Measurements from ENCODE around the gene CDH6.

The CDH6 gene

DNA sequence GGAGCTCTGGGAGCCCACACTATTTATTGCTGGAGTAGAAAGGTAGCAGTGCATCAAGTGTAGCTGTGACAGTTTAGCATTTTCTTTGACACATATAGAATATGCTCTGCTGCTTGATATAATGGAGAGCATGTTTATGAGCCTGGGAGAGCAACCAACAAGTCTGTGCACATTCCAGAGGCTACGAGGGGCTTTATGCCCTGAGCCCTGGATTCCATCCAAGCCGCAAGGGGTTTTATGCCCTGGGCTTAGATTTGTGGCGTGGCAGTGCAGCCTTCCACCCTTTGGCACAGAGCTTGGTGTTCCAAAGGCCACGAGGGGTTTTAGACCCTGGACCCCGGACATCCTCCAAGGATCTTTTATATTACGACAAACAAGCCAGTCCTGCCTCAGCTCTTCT is 14.6 kb downstream of the CDH6 start:
- no peaks in the 10 kb centered on the region for H3K9me3 ChIP-seq (ENCODE audit: control insufficient read depth, insufficient read depth, low read length)
- no peaks in the 10 kb centered on the region for H3K36me3 ChIP-seq (ENCODE audit: control insufficient read depth, insufficient read depth, low read length)
- H3K27me3 ChIP-seq (ENCODE audit: control insufficient read depth, insufficient read depth, low read length) = no peaks in the 10 kb centered on the region

DNA sequence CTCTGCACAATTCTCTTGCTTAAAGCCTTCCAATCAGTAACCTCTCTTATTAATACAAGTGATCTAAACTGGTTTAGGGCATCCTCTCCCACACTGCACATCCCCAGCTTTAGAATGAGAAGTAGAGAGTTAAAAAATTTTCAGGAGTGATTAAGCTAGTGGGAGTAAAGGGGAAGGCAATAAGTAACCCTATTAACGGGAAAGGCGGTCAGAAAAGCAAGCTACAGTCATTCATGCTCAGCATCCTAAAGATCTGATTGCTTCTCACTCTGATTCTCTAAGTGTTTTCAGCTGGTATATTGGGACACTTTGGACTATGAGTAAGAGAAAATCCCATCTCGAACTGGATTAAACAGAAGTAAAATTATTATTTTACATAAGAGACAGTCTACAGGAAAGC is 15.8 kb downstream of the CDH6 start:
- Histone ChIP-seq H3K9ac (ENCODE audit: low read depth, low read length) (no peak overlapping the region), H3K27me3 (ENCODE audit: control insufficient read depth, insufficient read depth, low read length) (no peaks in the 10 kb centered on the region)

More for the DNA sequence above, 14.6 kb downstream of the CDH6 start:
- no peak overlapping the region for H3K9ac ChIP-seq (ENCODE audit: low read depth, low read length)
- H3K4me3 ChIP-seq (ENCODE audit: low read depth, low read length) = no peak overlapping the region
- H3K4me1 ChIP-seq (ENCODE audit: control insufficient read depth, insufficient read depth, low read length) = no peaks in the 10 kb centered on the region

DNA sequence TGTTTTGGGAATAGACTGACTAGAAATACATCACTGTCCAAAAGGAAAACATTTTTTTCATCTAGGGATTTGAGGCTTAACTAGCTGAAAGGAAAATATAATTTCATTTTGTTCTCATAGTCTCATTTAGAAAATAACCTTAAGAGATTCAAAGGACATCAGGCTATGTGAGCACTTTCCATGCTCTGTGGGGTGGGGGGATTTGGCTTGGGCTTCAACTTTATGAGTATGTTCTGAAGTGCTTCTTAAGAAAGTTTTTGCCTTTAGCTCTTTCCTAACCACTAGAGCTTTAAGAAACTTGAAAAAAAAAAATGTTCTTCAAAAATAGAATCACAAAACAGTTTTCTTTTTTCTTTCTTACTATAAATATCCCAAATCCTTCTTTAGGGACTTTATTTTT is 17.6 kb downstream of the CDH6 start:
- Histone ChIP-seq H3K9ac (ENCODE audit: low read depth, low read length) (no peak overlapping the region), H3K4me1 (ENCODE audit: control insufficient read depth, insufficient read depth, low read length) (no peaks in the 10 kb centered on the region), H3K36me3 (ENCODE audit: control insufficient read depth, insufficient read depth, low read length) (no peaks in the 10 kb centered on the region), H3K9me3 (ENCODE audit: control insufficient read depth, insufficient read depth, low read length) (no peaks in the 10 kb centered on the region), H3K27me3 (ENCODE audit: control insufficient read depth, insufficient read depth, low read length) (no peaks in the 10 kb centered on the region), H3K4me3 (ENCODE audit: low read depth, low read length) (no peak overlapping the region)

More for the DNA sequence above, 15.8 kb downstream of the CDH6 start:
- no peaks in the 10 kb centered on the region for H3K4me1 ChIP-seq (ENCODE audit: control insufficient read depth, insufficient read depth, low read length)
- no peaks in the 10 kb centered on the region for H3K9me3 ChIP-seq (ENCODE audit: control insufficient read depth, insufficient read depth, low read length)
- no peak overlapping the region for H3K4me3 ChIP-seq (ENCODE audit: low read depth, low read length)
- H3K36me3 ChIP-seq (ENCODE audit: control insufficient read depth, insufficient read depth, low read length) = no peaks in the 10 kb centered on the region

DNA sequence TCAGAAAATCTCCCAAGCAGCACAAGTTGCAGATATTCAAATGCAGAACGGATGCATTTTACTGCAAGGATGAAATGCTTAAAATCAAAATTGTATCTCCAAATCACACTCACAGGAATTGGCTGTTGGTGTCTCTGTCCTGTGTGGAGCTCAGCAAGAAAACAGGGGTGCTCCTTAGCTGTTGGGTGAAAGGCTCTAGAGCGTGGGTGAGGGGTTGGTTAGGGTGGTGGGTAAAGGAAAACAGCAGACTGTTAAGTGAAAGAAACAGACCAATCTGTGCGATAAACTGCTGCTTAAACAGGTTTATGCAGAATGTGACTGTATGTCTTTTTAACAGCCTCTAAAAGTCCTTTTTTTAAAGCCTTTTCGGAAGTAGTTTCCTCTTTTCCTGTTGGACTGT is 19.8 kb downstream of the CDH6 start:
- Histone ChIP-seq H3K9me3 (ENCODE audit: control insufficient read depth, insufficient read depth, low read length) (no peaks in the 10 kb centered on the region), H3K27me3 (ENCODE audit: control insufficient read depth, insufficient read depth, low read length) (no peaks in the 10 kb centered on the region), H3K4me3 (ENCODE audit: low read depth, low read length) (no peak overlapping the region), H3K4me1 (ENCODE audit: control insufficient read depth, insufficient read depth, low read length) (no peaks in the 10 kb centered on the region), H3K9ac (ENCODE audit: low read depth, low read length) (no peak overlapping the region), H3K36me3 (ENCODE audit: control insufficient read depth, insufficient read depth, low read length) (no peaks in the 10 kb centered on the region)

DNA sequence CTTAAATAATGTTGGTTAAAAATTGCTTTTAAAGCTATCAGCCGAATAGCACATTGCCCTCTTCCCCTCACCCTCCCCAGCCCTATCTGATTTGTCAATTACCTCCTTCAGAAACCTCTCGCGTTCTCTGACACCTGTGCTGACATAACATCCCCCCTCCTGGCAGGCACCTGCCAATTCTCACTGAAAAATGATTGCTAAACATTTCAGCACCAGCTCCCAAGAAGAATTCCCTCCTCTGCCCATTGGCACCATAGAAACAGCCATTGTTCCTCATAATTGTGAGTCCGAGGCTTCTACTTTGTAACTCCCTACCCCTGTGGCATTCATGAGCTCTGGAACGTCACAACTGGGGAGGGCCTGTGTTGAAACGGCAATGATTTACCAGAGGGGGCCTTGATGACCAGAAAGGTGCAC is 20.2 kb downstream of the CDH6 start:
- Histone ChIP-seq H3K9ac (ENCODE audit: low read depth, low read length) (no peak overlapping the region), H3K27me3 (ENCODE audit: control insufficient read depth, insufficient read depth, low read length) (no peaks in the 10 kb centered on the region), H3K4me3 (ENCODE audit: low read depth, low read length) (no peak overlapping the region), H3K9me3 (ENCODE audit: control insufficient read depth, insufficient read depth, low read length) (no peaks in the 10 kb centered on the region), H3K36me3 (ENCODE audit: control insufficient read depth, insufficient read depth, low read length) (no peaks in the 10 kb centered on the region), H3K4me1 (ENCODE audit: control insufficient read depth, insufficient read depth, low read length) (no peaks in the 10 kb centered on the region)

DNA sequence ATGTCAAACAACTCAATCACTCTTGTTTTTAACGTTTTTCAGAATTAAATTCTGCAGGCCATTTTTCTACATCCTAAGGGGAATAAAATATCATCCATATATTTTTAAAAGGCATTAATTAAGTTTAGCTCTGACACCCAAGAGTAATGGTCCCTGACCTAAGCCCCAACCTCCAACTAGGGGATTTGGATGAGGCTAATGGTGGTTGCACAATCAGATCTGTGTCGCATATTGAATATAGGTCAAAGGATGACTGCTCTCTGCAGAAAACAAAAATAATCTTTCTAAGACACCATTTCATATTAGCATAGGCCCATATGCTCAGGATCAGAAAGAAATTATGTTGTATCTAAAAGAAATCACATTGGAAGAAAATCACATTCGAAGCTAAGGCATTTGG is 20.7 kb downstream of the CDH6 start:
- Histone ChIP-seq H3K9me3 (ENCODE audit: control insufficient read depth, insufficient read depth, low read length) (no peaks in the 10 kb centered on the region), H3K27me3 (ENCODE audit: control insufficient read depth, insufficient read depth, low read length) (no peaks in the 10 kb centered on the region), H3K36me3 (ENCODE audit: control insufficient read depth, insufficient read depth, low read length) (no peaks in the 10 kb centered on the region), H3K9ac (ENCODE audit: low read depth, low read length) (no peak overlapping the region), H3K4me3 (ENCODE audit: low read depth, low read length) (no peak overlapping the region), H3K4me1 (ENCODE audit: control insufficient read depth, insufficient read depth, low read length) (no peaks in the 10 kb centered on the region)

DNA sequence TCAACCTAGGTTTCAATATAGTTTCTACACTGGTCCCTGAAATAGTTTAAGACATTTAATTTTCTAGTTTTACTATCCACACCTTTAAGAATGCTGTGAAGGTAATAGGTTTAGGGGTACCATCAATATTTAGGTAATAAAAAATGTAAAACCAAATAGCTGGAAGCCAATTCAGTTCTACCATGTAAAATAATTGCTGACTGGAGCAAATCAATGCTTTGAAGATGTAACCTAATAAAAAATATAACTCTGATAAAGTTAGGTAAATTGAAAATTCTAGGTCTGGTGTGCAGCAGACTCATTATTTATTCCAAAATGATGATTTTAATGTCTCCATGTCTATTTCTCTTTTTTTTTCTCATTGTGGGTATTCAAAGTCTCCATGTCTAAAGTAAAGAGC is 21.8 kb downstream of the CDH6 start:
- Histone ChIP-seq H3K4me3 (ENCODE audit: low read depth, low read length) (no peak overlapping the region), H3K36me3 (ENCODE audit: control insufficient read depth, insufficient read depth, low read length) (no peaks in the 10 kb centered on the region), H3K9me3 (ENCODE audit: control insufficient read depth, insufficient read depth, low read length) (no peaks in the 10 kb centered on the region), H3K9ac (ENCODE audit: low read depth, low read length) (no peak overlapping the region), H3K27me3 (ENCODE audit: control insufficient read depth, insufficient read depth, low read length) (no peaks in the 10 kb centered on the region), H3K4me1 (ENCODE audit: control insufficient read depth, insufficient read depth, low read length) (no peaks in the 10 kb centered on the region)

DNA sequence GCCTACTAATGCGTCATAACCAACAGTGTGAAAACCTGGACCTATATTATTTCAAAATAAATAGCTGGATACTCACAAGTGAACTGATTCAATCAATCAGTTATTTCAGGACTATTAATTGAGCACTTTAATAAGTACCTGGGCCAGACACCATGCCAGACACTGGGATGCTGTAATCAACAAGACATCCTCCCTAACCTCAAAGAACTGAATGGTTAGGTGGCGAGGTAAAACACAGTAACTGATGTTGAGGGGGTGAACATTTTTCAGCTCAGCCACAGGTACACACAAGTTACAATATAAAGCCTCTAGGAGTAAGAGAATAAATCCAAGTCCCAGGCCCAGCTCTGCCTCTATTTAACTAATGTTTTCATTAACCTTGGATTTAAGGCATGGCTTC is 24.0 kb downstream of the CDH6 start:
- H3K36me3 ChIP-seq (ENCODE audit: control insufficient read depth, insufficient read depth, low read length) = no peaks in the 10 kb centered on the region
- no peaks in the 10 kb centered on the region for H3K4me1 ChIP-seq (ENCODE audit: control insufficient read depth, insufficient read depth, low read length)
- no peaks in the 10 kb centered on the region for H3K9me3 ChIP-seq (ENCODE audit: control insufficient read depth, insufficient read depth, low read length)
- H3K4me3 ChIP-seq (ENCODE audit: low read depth, low read length) = no peak overlapping the region
- H3K9ac ChIP-seq (ENCODE audit: low read depth, low read length) = no peak overlapping the region
- H3K27me3 ChIP-seq (ENCODE audit: control insufficient read depth, insufficient read depth, low read length) = no peaks in the 10 kb centered on the region

DNA sequence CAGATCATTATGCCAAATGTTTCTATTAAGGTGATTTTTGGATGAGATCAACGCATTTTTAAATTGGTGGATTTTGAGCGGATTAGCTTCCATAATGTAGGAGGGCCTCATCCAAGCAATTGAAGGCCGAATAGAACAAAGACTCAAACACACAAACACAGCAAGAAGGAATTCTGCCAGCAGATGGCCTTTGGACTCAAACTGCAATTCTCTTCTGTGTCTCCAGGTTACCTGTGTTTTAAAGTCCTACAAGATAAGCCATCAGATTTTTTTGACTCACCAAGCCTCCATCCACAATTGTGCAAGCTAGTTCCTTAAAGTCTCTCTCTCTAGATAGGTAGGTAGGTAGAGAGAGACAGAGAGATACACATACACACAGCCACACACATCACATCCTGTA is 25.5 kb downstream of the CDH6 start:
- no peak overlapping the region for H3K9ac ChIP-seq (ENCODE audit: low read depth, low read length)
- H3K36me3 ChIP-seq (ENCODE audit: control insufficient read depth, insufficient read depth, low read length) = no peaks in the 10 kb centered on the region
- H3K27me3 ChIP-seq (ENCODE audit: control insufficient read depth, insufficient read depth, low read length) = no peaks in the 10 kb centered on the region
- no peak overlapping the region for H3K4me3 ChIP-seq (ENCODE audit: low read depth, low read length)
- H3K4me1 ChIP-seq (ENCODE audit: control insufficient read depth, insufficient read depth, low read length) = no peaks in the 10 kb centered on the region
- H3K9me3 ChIP-seq (ENCODE audit: control insufficient read depth, insufficient read depth, low read length) = no peaks in the 10 kb centered on the region

DNA sequence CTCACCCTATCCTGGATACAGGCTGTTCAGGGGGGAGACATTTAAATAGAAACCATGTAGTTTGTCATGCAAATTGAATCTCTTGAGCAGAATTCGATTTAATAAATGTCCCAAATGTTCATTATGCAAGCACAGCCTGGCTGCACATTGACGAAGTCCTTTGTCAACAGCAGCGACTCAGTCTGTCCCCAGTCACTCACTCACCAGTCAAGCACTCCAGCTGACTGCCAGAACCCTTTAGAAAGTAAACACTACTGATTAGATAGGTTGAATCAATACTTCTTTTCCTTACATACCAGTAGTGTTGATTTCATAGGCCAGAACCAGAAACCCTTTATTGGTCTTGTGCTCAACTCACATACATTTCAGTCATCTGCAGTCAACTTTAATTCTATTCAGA is 27.5 kb downstream of the CDH6 start:
- no peaks in the 10 kb centered on the region for H3K27me3 ChIP-seq (ENCODE audit: control insufficient read depth, insufficient read depth, low read length)
- no peak overlapping the region for H3K9ac ChIP-seq (ENCODE audit: low read depth, low read length)
- H3K9me3 ChIP-seq (ENCODE audit: control insufficient read depth, insufficient read depth, low read length) = no peaks in the 10 kb centered on the region
- no peaks in the 10 kb centered on the region for H3K4me1 ChIP-seq (ENCODE audit: control insufficient read depth, insufficient read depth, low read length)
- no peaks in the 10 kb centered on the region for H3K36me3 ChIP-seq (ENCODE audit: control insufficient read depth, insufficient read depth, low read length)
- no peak overlapping the region for H3K4me3 ChIP-seq (ENCODE audit: low read depth, low read length)

DNA sequence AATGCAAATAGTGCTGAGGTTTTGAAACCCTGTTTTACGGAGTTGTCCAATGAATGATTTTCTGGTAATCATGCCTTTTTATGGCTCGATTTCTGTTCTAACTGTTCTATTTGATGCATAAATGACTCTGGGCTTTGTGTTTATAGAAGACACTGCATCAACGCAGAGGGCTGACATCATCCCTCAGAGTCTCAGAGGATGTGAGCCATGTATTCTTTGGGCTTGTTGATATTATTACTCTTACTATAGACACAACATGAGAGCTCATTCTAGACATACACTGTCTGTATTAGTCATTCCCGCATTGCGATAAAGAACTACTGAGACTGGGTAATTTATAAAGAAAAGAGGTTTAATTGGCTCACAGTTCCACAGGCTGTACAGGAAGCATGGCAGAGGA is 31.6 kb downstream of the CDH6 start:
- H3K9me3 ChIP-seq (ENCODE audit: control insufficient read depth, insufficient read depth, low read length) = no peaks in the 10 kb centered on the region
- no peak overlapping the region for H3K4me3 ChIP-seq (ENCODE audit: low read depth, low read length)
- no peaks in the 10 kb centered on the region for H3K27me3 ChIP-seq (ENCODE audit: control insufficient read depth, insufficient read depth, low read length)
- H3K9ac ChIP-seq (ENCODE audit: low read depth, low read length) = no peak overlapping the region
- no peaks in the 10 kb centered on the region for H3K36me3 ChIP-seq (ENCODE audit: control insufficient read depth, insufficient read depth, low read length)
- H3K4me1 ChIP-seq (ENCODE audit: control insufficient read depth, insufficient read depth, low read length) = no peaks in the 10 kb centered on the region

DNA sequence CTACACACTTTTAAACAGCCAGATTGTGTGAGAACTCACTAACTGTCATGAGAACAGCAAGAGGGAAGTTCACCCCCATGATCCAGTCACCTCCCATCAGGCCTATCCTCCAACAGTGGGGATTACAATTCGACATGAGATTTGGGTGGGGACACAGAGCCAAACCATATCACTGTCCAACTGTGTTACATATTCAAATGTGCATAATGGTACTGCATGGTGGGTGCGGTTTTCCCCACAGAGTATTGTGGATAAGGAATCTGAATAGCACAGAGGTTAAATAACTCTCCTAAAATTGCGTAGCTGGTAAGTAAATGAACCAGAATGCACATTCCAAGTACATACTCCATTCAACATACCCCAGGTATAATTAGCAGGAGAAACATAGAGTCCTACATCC is 32.1 kb downstream of the CDH6 start:
- no peaks in the 10 kb centered on the region for H3K9me3 ChIP-seq (ENCODE audit: control insufficient read depth, insufficient read depth, low read length)
- no peaks in the 10 kb centered on the region for H3K4me1 ChIP-seq (ENCODE audit: control insufficient read depth, insufficient read depth, low read length)
- no peaks in the 10 kb centered on the region for H3K36me3 ChIP-seq (ENCODE audit: control insufficient read depth, insufficient read depth, low read length)
- H3K27me3 ChIP-seq (ENCODE audit: control insufficient read depth, insufficient read depth, low read length) = no peaks in the 10 kb centered on the region
- H3K9ac ChIP-seq (ENCODE audit: low read depth, low read length) = no peak overlapping the region
- no peak overlapping the region for H3K4me3 ChIP-seq (ENCODE audit: low read depth, low read length)

DNA sequence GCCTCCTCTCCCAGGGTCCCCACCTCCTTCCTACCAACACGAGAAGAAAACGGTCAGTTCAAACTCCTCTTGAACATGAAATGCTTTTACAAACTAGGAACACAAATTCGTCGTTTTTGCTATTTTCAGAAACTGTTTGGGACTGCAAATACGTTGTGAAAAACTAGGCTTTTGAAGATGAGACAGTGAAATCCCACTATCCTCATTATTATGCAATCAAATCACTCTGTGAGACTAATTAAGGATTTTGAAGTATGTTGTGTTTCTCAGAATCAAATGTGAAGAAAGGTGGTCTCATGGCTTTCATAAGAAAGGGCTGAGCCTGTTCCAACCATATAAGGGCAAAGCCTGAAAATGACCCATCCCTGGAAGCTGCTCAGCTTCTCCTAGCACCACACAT is 33.2 kb downstream of the CDH6 start:
- Histone ChIP-seq H3K9me3 (ENCODE audit: control insufficient read depth, insufficient read depth, low read length) (no peaks in the 10 kb centered on the region), H3K9ac (ENCODE audit: low read depth, low read length) (no peak overlapping the region), H3K27me3 (ENCODE audit: control insufficient read depth, insufficient read depth, low read length) (no peaks in the 10 kb centered on the region), H3K36me3 (ENCODE audit: control insufficient read depth, insufficient read depth, low read length) (no peaks in the 10 kb centered on the region), H3K4me1 (ENCODE audit: control insufficient read depth, insufficient read depth, low read length) (no peaks in the 10 kb centered on the region), H3K4me3 (ENCODE audit: low read depth, low read length) (no peak overlapping the region)
